Rectal smooth muscle tissue (tissue), 1 donor: ENCODE data around the gene CBLL1.

Experiments used
- H3K27ac ChIP-seq: one replicate; pipeline ENCODE4 v1.7.0; 2013; ENCODE audit warnings: low read depth, low read length, inconsistent platforms
- H3K27me3 ChIP-seq: one replicate; pipeline ENCODE4 v1.7.0; 2013; ENCODE audit warnings: low read length; ENCODE audit not compliant: control insufficient read depth, insufficient read depth
- H3K36me3 ChIP-seq: one replicate; pipeline ENCODE4 v1.7.0; 2013; ENCODE audit warnings: low read length; ENCODE audit not compliant: control insufficient read depth, insufficient read depth
- H3K4me1 ChIP-seq: one replicate; pipeline ENCODE4 v1.7.0; 2013; ENCODE audit warnings: low read length; ENCODE audit not compliant: control insufficient read depth, insufficient read depth
- H3K4me3 ChIP-seq: one replicate; pipeline ENCODE4 v1.7.0; 2013; ENCODE audit warnings: low read length
- H3K9ac ChIP-seq: one replicate; pipeline ENCODE4 v1.7.0; 2013; ENCODE audit warnings: low read length

The CBLL1 gene

DNA sequence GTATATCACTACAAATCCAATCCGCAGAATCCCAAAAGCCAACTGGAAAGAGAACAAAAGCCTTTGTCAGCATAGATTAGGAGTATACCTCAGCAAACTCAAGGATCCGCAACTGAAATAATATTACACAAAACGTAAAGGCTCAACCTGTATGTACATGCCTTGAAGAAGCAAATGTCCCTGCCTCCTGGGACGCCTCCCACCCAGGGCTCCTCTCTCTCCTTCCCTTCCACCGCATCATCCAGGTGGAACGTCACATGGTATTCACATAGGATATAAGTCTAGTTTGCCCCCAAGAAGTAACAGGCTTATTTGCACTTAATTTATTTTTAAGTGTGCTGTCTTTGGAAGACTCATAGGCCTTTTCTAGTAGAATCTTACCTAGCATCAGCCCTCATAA is 45.7 kb downstream of the CBLL1 start:
- Histone ChIP-seq H3K36me3 (no peaks in the 10 kb centered on the region), H3K27me3 (no peaks in the 10 kb centered on the region), H3K4me3 (no peak overlapping the region), H3K9ac (no peak overlapping the region), H3K27ac (no peak overlapping the region), H3K4me1 (peaks cover 21% of the 10 kb centered on the region)

DNA sequence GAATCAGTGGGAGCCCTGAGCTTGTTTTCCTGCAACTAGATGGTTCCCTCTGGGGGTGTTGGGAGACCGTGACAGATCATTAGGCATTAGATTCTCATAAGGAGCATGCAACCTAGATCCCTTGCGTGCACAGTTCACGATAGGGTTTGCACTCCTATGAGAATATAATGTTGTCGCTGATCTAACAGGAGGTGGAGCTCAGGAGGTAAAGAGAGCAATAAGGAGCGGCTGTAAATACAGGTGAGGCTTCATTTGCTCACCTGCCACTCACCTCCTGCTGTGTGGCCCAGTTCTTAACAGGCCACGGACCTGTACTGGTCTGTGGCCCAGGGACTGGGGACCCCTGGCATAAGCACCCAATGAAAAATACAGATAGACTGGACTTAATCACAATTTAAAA is 48.4 kb downstream of the CBLL1 start:
- H3K27me3 ChIP-seq, result no peaks in the 10 kb centered on the region

DNA sequence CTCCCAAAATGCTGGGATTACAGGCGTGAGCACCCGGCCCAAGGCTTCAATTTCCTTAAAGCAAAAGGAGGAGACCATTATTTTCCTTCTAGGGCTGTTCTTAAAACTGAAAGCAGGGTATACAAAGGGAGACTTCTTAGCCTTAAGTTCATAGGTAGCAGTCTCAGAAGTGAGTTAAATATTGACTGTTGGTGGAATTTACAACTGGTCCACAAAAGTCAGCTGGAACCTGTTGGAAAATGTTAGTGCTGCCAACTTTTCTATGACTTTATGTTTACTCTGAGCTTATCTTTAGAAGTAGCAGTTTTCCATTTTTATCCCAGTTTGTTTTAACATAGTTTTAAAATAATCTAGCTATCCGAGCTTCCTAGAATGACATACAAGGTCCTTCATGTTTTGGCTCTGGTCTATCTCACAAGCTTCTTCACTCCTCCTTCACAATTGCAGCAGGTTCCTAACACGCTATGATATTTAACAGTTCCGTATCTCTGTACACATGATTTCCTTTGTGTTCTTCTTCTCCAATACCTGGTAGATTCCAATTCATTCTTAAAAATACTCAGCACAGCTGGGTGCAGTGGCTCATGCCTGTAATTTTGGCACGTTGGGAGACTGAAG is 55.8 kb downstream of the CBLL1 start:
- Histone ChIP-seq H3K4me3 (peak overlapping the region; percentile 38), H3K36me3 (no peaks in the 10 kb centered on the region), H3K27ac (peak overlapping the region; percentile 79), H3K9ac (no peak overlapping the region), H3K4me1 (peaks cover 5% of the 10 kb centered on the region), H3K27me3 (no peaks in the 10 kb centered on the region)

More for the DNA sequence above, 48.4 kb downstream of the CBLL1 start:
- H3K27ac ChIP-seq, result no peak overlapping the region
- no peak overlapping the region for H3K4me3 ChIP-seq
- H3K9ac ChIP-seq, result no peak overlapping the region
- peaks cover 4% of the 10 kb centered on the region for H3K4me1 ChIP-seq
- no peaks in the 10 kb centered on the region for H3K36me3 ChIP-seq

DNA sequence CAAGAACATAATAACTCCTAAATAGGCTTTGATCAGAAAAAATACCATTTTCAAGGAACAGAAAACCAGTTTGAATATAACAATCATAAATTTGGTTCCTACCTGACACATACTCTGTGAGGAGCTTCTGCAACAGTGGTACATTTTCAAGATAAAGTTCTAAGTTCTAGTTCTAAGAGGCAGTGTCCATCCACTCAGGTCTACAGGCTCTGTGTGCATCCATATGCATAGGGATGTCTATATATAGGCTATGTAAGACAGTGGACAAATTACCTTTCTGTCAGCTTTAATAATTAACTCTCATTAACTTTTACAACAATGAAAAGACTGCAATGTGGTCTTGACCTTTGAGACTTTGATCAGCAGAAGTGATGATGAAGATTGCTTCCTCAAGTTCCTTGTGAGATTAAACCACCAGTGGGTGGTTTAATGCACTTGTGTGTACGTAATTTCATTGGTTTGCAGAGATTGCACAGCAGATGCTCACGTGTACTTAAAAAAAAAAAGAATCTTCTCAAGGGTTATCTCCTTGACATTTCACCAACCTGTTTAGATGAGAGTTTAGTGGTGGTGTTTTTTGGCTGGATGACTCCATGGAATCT is 59.2 kb downstream of the CBLL1 start, which contains the start of gene SLC26A3:
SLC26A3 (minus strand) TSS at position 215 of the 602 bp plus-strand sequence. CDS start 8,714 bp downstream, outside the sequence.
- H3K4me3 ChIP-seq, result peak within 1 kb of the TSS; percentile 2
- H3K9ac ChIP-seq, result no peak within 1 kb of the TSS
- no peaks in the 10 kb centered on the region for H3K27me3 ChIP-seq

DNA sequence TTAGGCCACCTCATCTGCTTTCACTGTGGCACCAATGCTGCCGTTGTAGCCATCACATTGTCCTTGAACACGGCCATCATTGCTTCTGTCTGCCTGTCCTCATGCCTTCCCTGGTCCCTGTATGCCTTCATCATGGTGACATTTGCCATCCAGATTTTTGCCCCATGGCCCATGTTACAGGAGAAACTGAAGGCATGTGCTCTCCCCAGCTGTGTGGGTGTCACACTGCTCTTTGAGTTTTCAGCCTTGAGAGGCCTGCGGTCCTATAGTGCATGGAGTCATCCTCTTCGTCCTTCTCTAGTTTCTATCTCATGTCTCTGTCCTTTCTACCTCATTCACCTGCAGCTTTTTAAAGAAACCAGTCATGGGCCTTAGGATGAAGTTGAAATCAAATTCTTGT is 65.2 kb downstream of the CBLL1 start:
- no peak overlapping the region for H3K4me3 ChIP-seq
- H3K4me1 ChIP-seq, result no peaks in the 10 kb centered on the region
- no peaks in the 10 kb centered on the region for H3K27me3 ChIP-seq
- no peak overlapping the region for H3K9ac ChIP-seq
- no peak overlapping the region for H3K27ac ChIP-seq
- no peaks in the 10 kb centered on the region for H3K36me3 ChIP-seq

More for the DNA sequence above, 59.2 kb downstream of the CBLL1 start, which contains the start of gene SLC26A3:
- Histone ChIP-seq H3K27ac (no peak within 1 kb of the TSS), H3K36me3 (no peaks in the 10 kb centered on the region), H3K4me1 (peaks cover 5% of the 10 kb centered on the region)

DNA sequence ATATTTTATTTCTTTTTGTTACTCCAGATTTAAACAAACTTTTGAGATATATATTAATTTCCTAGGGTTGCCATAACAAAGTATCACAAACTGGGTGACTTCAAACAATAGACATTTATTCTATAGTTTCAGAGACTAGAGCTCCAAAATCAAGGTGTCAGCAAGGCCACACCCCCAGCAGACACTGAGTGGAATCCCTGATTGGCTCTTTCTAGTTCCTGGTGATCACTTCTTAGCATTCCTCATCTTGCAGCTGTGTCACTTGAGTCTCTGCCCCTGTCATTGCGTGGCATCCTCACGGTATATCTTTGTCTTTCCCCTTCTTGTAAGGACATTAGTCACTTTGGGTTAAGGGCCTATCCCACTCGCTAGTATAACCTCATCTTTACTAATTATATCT is 66.7 kb downstream of the CBLL1 start:
- Histone ChIP-seq H3K27me3 (no peaks in the 10 kb centered on the region), H3K4me1 (no peaks in the 10 kb centered on the region), H3K27ac (no peak overlapping the region), H3K36me3 (no peaks in the 10 kb centered on the region), H3K9ac (no peak overlapping the region), H3K4me3 (no peak overlapping the region)
